CD4-positive, alpha-beta T cell treated with Interleukin-17A for 4 hours (primary cell): Measurements from ENCODE around the gene RXRB.
"Not testable (repeated sequence)": the region's sequence is repeated elsewhere in the genome, so short reads cannot be mapped to it uniquely, and the experiment has no call there.

Experiments used
- DNase-seq: peaks from one replicate; pipeline ENCODE4 v3.0.0-alpha.2; 2020; ENCODE audit warnings: mixed read lengths

Gene RXRB

DNA sequence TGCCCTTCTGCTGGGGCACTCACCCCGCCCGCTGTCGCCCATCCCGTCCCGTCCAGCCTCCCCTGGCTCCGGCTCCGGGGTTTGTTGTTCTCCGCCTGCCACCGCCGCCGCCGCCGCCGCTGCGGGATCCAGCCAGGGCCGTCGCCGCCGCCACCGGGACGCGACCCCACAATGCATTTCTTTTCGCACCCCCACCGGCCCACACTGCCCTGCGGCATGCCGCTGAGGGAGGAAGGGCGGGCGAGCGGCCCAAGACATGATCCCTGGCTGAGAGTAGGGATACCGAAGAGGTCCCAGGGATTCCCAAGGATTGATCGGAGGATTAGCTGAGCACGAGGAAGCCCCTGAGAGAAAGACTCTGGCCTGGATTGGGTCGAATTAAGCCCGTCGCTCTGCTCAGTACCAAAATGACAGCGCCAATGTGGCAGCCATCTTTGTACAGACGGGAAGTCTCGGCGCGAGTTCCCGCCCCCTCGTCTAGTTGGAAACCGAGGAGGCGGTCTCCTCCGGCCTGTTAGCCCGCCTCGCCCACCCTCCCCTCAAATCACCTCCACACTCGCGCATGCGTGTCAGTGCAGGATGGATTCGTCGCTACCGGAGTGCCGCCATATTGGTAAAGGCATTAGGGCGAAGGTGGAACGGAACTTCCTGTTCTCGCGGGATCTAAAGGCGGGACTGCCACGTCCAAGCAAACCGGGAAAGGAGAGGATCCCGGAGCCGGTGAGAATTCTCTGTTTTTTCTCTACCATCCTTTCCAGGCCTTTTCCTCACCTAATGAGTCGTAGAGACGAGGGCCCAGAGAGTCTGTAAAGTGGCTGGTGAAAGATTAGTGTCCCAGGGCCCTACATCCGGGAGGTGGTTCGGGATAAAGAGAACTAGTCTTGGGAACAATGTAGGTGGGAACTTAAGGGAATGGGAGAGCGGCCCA, at the start of gene RXRB, which contains the start of gene SLC39A7:
RXRB (minus strand) TSS at position 447 of the 928 bp plus-strand sequence; CDS start at position 258, 189 bp downstream.
SLC39A7 (plus strand) TSS at position 649 of the 928 bp plus-strand sequence. CDS start 379 bp downstream, outside the sequence.
- DNase-seq: peak; percentile 99

DNA sequence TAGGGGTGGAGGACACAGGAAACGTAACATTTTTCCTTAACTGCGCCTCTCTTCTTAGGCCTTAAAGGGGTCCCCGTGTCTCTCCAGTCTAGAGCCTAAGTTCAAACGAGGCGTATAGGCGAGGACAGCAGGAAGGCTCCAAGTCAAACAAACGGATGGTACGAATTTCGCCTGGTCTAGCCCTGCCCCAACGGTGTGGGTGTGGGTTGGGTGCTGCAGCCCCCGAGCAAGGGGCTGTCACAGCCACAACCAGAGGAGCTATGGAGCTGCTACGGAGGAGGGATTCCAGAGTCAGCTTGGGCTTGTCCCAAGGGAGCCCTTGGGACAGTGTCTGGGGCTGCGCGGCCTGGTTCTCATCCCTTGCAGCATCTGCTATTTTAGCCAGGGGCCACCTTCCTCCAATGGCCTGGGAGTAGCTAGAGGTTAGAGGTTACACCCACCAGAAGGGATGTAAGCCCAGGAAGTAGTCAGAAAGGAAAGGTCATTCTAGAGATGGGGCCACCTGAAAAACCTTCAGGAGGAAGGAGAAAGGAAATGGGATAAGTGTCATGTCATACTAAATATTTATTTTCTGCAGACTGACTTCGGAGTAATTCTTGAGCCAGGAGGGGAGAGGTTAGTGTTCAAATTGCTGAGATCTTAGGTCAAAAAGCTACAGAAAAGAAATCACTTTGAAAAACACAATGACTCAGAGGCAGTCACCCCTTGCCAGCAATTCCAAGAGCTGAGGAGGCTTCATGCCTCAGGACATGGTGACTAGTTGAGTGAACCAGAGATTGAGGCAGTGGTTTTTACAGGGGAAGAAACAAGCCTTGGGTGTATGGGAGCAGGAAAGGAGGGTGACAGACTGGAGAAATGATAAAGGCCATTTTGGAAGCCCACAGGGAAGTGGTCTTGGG, 49.5 kb upstream of the RXRB start:
- no peak for DNase-seq

DNA sequence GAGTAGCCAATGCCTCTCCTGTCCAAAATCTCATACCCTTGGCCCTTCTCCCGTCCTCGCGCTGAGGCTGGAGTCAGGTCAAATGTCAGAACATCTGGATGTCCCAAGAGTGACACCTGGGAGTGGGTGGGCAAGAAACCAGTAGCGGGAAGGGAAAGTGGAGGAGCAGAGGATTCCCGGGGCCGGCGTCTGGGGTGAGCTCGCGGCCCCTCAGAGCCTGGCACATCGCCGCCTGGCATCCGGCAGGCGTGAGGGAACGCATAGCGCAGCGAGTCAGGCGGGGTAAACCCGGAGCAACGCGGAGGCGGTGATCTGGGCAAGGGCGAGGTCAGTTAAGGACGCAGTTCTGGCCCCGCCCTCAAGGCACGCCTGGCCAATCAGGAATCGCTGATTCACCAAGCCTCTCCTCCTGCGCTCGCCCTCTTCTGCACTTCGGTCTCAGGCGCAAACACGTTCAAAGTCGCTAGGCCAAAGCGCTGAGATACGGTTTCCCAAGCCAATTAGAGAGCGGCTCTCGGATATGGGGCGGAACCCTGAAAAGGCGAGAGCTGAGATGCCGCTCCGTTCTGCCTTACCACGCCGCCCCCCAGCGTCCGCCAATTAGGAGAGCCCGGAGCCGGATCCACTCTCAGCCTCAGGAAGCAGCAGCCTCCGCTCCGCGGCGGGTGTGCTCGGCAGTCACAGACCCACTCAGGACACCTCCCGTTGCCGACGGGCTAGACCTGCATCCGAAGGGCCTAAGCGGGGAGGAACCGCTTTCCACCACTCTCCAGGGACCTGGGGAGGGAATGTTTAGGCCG, 48.7 kb upstream of the RXRB start:
- DNase-seq: peak; percentile 98

DNA sequence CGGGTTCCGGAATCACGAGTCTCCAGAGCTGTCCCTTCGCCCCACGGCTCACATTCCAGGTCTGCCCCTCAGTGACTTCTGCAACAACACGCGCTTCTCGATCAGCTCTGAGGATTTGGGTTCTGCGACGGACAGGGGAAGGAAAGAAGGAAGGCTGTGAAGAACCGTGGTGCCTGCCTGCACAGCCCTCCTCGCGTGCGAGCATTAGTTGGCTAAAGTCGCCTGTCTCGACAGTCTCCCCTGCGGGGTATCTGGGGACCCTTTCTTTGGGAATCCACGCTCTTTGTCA, 48.1 kb upstream of the RXRB start:
- DNase-seq: no peak

DNA sequence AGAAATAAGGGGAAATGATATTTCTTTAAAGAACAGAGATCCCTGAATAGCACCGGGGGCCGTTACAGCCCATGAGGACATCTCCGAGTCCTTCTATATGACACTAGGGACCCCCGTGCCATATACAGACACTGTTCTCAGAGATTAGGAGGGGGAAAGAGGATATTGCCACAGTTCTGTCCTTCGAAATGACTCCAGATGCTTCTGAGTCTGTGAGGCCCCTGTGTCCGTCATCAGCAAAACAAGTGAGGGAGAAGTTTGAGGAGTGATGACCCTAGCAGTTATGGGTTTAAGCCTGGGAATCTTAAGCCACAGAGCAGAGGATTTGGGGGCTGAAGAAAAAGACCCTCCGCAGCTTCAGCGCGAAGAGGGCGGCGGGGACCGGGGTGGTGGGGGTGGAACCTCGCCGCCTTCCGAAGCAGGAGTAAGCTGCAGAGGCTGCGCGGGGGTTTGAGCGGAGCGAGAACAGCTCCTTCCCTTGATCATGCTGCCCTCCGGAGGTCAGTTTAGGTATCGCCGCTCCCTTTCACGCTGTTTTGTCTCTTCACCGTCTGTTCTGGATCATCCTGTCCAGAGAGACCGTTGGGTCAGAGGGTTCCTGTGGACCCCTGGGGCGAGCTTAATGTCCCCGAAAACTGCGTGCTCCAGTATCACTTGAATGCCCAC, 47.6 kb upstream of the RXRB start:
- peak; percentile 94 for DNase-seq

DNA sequence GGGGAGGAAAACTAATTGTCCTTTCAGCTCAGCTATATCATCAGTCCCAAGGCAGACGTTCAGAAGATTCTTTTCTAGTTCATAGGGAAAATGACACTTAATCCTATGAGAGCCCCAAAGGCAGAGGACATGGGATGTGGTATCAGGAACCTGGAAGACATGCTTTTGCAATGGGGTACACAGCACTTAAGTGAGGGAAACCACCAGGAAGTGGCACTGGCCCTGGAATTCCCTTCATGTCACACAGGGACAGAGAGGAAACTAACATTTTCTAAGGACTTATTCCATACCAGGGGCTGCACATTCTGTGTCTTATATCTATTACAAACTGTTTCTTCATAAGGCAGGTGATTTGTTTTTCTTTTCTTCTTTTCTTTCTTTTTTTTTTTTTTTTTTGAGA, 43.0 kb upstream of the RXRB start:
- no peak for DNase-seq

DNA sequence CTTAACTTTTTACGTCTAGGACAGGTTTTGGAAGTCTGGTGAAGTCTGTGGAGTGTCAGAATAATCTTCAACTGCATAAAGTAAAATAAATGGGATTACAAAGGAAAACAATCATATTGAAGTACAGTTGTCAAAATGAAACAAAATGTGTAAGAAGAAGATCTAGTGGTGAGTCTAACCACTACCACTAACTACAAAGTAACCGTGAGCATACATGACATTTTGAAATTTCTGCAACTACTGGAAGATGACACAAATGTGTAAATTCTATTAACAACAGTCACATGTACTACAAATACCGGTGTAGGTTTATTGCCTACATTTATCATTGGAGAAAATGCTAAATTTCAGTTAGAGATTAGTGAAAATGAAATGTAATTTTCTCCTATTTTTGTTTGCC, 41.5 kb upstream of the RXRB start:
- no peak for DNase-seq

DNA sequence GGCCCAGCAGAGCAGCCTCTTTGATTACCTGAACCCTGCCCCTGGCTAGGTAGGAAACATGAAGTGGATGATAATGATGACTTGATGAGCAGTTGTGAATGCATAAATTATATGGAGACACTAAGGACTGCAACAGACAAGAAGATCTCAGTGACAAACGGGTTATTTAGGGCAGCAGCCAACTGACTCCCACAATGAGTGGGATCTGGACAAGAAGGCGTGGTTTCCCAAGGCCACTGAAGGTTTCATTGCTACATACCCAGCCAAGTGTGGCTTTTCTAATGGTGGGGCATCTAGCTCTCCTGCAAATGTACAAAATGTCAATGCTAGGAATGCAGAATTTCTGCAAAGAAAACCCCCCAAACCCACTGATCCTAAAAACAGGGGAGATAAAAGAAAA, 37.3 kb upstream of the RXRB start:
- DNase-seq: no peak

DNA sequence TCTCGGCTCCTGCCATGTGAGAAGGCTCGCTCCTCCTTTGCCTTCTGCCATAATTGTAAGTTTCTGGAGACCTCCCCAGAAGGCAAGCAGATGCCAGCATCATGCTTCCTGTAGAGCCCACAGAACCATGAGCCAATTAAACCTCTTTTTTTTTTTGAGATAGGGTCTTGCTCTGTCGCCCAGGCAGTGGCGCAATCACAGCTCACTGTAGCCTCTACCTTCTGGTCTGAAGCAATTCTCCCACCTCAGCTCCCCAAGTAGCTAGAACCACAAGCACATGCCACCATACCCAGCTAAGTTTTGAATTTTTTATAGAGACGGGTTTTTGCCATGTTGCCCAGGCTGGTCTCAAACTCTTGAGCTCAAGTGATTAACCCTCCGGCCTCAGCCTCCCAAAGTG, 36.4 kb upstream of the RXRB start:
- no peak for DNase-seq

DNA sequence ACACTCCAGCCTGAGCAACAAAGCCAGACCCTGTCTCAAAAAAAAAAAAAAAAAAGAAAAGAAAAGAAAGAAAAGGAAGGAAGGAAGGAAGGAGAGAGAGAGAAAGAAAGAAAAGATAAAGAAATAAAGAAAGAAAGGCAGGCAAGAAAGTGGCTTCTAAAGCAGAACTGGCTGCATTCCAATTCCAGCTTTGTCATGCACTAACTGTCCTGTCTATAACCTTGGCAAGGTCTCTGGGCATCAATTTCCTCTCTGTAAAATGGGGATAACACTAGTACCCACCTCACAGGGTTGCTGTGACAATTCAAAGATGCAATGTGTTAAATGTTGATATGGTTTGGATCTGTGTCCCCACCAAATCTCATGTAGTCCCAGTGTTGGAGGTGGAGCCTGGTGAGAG, 35.9 kb upstream of the RXRB start:
- no peak for DNase-seq

DNA sequence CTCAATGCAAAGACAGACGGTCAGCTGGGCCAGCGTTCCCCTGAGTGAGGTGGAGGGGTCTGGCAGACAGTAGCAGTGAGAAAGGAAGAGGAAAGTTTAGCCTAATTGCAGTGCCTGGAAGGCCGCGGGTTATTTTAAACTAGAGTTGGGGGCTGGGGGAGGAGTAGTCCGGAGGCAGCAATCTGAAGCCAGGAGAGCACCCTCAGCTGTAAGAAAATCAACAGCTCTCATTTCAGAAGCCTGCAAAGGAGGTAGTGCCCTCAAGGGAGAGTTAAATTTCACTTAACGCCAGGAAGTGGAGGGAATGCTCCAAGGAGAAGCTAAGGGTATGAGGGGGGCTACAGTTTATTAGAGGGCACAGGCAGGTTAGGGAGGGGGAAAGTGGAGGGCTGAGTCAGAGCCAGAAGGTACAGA, 34.8 kb upstream of the RXRB start:
- no peak for DNase-seq

DNA sequence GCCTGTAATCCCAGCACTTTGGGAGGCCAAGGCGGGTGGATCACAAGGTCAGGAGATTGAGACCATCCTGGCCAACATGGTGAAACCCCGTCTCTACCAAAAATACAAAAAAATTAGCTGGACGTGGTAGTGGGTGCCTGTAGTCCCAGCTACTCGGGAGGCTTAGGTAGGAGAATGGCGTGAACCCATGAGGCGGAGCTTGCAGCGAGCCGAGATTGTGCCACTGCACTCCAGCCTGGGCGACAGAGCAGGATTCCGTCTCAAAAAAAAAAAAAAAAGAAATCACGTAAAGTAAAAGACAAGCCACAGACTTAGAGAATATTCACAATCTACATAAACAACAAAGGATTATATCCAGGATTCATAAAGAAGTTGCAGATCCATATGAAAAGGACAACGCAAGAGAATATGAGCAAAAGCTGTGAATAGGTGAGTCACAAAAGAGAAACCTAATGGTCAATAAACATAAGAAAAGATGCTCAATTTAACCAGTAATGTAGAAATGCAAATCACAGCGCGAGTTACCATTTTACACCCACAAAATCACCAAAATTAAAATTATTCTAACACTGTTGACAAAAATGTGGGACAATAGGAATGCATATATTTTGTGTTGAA, 26.1 kb upstream of the RXRB start:
- DNase-seq: not testable (repeated sequence)

DNA sequence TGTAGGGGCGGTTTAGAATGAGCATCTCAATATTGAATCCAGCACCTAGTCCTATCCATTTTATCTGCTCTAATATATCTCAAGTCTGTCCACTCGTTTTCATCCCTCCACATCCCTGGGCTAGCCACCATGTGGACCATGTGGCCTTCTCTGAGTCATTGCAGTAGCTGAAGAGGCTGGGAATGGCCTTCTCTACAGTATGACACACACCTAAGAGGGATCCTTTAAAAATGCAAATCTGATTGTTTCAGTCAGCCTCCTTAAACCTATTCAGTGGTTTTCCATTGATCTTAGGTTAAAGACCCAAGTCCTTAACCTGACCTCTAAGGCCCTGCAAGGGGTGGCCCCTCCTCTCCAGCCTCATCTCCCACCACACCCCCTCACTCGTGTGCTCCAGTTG, 17.2 kb upstream of the RXRB start:
- DNase-seq: no peak

DNA sequence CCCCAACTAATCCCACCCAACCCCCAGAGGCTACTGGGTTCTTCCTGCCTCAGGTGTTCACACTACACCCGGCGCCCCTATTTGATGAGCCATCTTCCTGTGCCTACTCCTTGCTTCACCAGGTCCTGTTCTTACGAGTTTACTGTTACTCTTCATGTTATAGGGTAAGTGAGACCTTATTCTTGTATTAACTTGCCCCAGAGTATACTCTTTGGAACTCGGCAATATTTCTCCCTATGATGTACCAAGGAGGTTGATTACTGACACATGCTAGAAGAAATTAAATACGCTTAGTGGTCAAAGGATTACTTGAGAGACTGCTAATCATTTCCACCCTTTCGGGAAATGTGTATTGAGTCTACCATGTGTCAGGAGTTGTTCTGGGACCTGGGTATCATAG, 16.8 kb upstream of the RXRB start:
- no peak for DNase-seq

DNA sequence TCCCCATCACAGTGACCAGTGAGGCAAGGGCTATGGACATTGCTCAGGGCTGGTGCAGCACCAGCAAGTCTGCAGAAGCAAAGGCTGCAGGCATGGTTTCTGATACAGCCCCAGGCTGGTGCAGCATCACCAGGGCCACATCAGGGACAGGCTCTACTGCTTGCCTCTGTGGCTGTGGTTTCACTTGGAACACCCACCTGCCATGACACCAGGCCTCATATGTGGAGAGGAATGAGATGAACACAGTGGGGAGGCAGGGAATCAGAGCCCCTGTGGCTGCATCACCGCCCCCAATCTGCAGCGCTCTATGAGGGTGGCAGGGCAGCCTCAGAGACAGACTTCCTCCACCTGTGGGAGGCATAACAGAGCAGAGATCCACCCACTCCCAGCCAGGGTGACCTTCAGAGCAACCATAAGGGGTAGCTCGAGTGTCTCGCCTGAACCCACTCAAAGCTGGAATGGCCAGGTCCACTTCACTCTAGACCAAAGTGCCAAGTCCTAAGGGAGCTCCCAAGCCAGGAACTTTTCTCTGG, 15.7 kb upstream of the RXRB start:
- DNase-seq: no peak

DNA sequence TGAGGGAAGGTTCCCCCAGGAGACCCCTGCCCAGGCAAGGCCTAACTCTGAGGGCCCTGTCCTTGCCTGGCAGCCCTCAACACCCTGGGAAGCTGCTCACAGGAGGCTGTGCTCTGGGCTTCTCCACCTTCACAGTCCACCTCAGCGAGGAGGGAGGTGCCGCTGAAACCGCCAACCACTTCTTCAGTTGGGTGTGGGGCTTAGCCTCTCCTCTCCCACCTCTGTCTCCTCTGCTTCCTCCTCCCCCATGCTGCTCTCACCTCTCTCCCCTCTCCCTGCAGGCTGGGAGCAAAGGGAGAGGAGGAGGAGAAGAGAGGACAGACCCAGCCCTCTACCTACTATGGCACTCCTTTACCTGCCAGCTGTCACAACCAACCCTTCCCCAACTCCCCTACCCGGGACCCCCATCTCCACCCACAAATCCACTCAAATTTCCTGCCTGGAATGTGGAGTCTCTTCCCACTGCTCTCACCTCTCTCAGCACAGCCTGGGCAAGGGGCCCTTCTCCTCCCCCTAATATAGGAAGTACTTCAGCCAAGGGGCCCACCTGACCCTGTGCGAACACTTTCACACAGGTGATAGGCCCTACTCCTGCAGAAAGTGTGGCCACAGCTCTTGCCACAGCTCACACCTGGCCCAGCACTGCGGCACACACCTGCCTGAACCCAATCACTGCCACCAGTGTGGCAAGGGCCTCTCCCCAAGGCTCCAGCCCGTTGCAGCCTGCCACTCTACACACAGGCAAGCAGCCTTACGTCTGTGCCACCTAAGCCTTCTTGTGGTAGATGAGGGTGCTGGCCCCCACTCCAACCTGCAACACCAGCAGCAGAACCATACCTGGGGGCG, 15.0 kb upstream of the RXRB start:
- no peak for DNase-seq

DNA sequence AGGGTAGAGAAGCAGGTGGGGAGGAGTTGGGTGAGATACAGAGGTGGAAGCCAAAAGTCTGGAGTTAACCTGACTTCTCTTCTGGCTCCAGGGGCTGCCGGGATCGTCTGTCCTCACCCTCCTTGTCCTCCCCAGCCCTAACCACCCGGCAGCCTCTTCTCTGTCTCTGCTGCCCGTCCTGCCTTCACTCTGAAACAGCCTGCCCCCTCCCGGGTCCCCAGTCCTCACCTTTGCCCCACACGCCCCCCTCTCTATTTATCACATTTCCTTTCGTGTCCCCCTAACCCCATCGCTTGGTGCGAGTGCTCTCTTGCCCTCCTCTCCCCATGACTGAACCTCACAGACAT, 13.5 kb upstream of the RXRB start:
- DNase-seq: no peak

DNA sequence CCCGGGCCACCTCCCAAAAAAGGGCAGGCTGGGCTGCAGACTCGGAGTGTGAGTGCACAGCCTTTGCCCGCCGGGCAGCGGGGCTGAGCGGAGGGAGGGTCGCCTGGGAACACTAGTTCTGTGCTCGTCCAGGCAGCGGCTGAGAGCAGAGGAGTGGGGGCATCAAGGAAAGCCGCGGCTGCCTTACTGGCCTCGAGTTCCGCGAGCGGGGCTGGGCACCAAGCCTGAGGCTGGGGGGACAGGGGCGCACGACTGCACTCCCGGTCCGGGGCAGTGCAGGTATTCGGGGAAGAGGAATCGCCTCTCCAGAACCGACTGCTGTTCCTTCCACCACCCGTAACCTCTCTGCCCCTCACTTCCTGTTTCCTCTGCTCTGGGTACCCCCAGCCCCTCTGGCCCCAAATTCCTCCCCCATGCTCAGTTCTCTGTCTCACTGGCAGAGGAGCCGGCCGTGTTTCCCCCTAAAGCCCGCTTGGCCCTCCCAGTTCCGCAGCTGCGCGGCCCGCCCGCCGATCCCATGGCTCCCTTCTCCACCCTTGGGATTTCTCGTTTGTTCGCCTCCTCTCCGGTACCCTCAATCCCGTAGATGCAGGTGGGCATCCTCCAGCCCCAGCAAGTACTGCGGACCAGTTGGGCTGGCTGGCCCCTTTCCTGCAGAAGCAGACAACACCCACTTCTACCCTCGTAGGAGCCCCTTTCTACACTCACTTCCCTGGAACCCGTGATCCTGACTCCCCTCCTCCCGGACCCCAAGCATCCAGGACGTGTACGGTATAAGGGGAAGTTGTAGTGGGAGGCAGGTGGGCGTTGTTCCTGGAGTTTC, 12.9 kb upstream of the RXRB start:
- DNase-seq: peak; percentile 26

DNA sequence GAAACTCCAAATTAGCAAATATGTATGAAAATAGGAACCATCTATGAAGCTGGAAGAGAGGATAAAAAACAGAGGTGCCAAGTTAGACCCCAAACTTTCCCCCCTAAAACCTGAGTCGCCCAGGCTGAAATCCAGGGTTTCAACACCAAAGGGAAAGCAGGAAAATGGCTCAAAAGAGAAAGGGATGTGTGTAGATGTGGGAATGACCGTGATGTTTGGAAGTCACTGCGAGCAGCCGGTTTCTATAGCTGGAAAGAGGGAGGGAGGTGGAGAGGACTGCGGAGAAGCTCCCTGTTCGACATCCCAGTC, 12.3 kb upstream of the RXRB start:
- DNase-seq: no peak
